H1 (cell line): ENCODE measurements around the gene HMGXB3.

Experiments
- CTCF ChIP-seq, 3 experiments: IDR thresholded peaks; 1 replicate in 2 of 3; 2 replicates in 1 of 3; pipeline versions ENCODE4 v1.5.1 to v1.6.1; 2011; ENCODE audit warnings: low read length in 3 of 3, mild to moderate bottlenecking in 3 of 3, inconsistent platforms in 2 of 3, low read depth in 1 of 3, moderate library complexity in 1 of 3; ENCODE audit not compliant: insufficient read depth in 1 of 3; ENCODE audit errors: control extremely low read depth in 1 of 3
- EP300 ChIP-seq, 2 experiments: IDR thresholded peaks; 1 replicate in 1 of 2; 2 replicates in 1 of 2; pipeline ENCODE4 v1.6.1; 2011 to 2012; ENCODE audit warnings: low read depth in 2 of 2, low read length in 2 of 2, mild to moderate bottlenecking in 2 of 2, borderline replicate concordance in 1 of 2, inconsistent platforms in 1 of 2, moderate library complexity in 1 of 2
- HDAC2 ChIP-seq, 2 experiments: fragments of 300-600 bp in 1 of 2; sonication (generic) in 1 of 2; IDR thresholded peaks; 2 replicates each; pipeline ENCODE4 v1.6.1; 2011 to 2012; ENCODE audit warnings: low read depth in 2 of 2, low read length in 2 of 2, mild to moderate bottlenecking in 2 of 2, moderate library complexity in 2 of 2, borderline replicate concordance in 1 of 2, inconsistent platforms in 1 of 2
- KDM4A ChIP-seq: IDR thresholded peaks from one replicate; pipeline ENCODE4 v1.7.1; 2012; ENCODE audit warnings: low read depth, mild to moderate bottlenecking, moderate library complexity, low read length, inconsistent platforms; ENCODE audit not compliant: severe bottlenecking
- POLR2A ChIP-seq, 2 experiments: IDR thresholded peaks; 1 replicate in 1 of 2; 2 replicates in 1 of 2; pipeline ENCODE4 v1.6.1; 2011; ENCODE audit warnings: low read depth in 2 of 2, low read length in 2 of 2, mild to moderate bottlenecking in 2 of 2; ENCODE audit errors: control extremely low read depth in 1 of 2

GRCh38 chr5:150015415-150015814, 14.9 kb downstream of the HMGXB3 start:
- TF ChIP-seq POLR2A (IDR thresholded peaks at IDR 0.05; ENCODE audit: control extremely low read depth in 1 of 2, low read depth in 2 of 2, low read length in 2 of 2) (no peak), CTCF (IDR thresholded peaks at IDR 0.05; ENCODE audit: control extremely low read depth in 1 of 3, insufficient read depth in 1 of 3, low read depth in 1 of 3, low read length in 3 of 3) (no peak), KDM4A (no peak), HDAC2 (IDR thresholded peaks at IDR 0.05; ENCODE audit: borderline replicate concordance in 1 of 2, low read depth in 2 of 2, low read length in 2 of 2) (no peak), EP300 (IDR thresholded peaks at IDR 0.05; ENCODE audit: borderline replicate concordance in 1 of 2, low read depth in 2 of 2, low read length in 2 of 2) (no peak)
